GM12878 (cell line): ENCODE data around the gene TMEM167A. TPM values are rescaled to one million over a fixed set of nuclear protein-coding genes. Genes with fewer than 3 reads are reported as not detected.

Experiments used
- ATAC-seq: fragments of 200-7000 bp; cut with Tn5 transposase; 3 replicates; pipeline ENCODE4 v1.9.1; 2020; ENCODE audit warnings: mild to moderate bottlenecking, moderate library complexity
- BruUV-seq: library from RNA; stranded (reverse); fragments of 400-500 nt; replicated peaks from 2 replicates; lab custom pipeline; 2021; lab: Mats Ljungman, UMichigan
- CTCF ChIA-PET: fragments of 300-600 bp; sonication (Branson Sonifier 250); formaldehyde crosslinking; extraction: SDS; loops from one replicate; lab custom pipeline; 2021; ENCODE audit warnings: inconsistent platforms; lab: Yijun Ruan, JAX
- POLR2A ChIA-PET: fragments of 350-600 bp; formaldehyde crosslinking; extraction: SDS; loops from one replicate; lab custom pipeline; 2021; ENCODE audit warnings: inconsistent platforms; lab: Charles Lee
- RAD21 ChIA-PET: fragments of 300-600 bp; sonication (Branson Sonifier 250); formaldehyde crosslinking; loops from one replicate; lab custom pipeline; 2023; ENCODE audit warnings: antibody characterized with exemption; ENCODE audit not compliant: unreplicated experiment; lab: Charles Lee
- SMC1A ChIA-PET: fragments of 300-600 bp; sonication (Branson Sonifier 250); formaldehyde crosslinking; loops from one replicate; lab custom pipeline; 2023; ENCODE audit not compliant: unreplicated experiment, uncharacterized antibody; lab: Charles Lee
- DNase-seq: peaks from one replicate; pipeline ENCODE4 v3.0.0-alpha.2; 2011; ENCODE audit warnings: low read depth, low spot score
- FAIRE-seq: peaks from 3 replicates; lab custom pipeline; 2011; peaks lifted over from hg19 to GRCh38; lab: Jason Lieb, UNC
- H2AFZ ChIP-seq: 2 replicates; pipeline ENCODE4 v1.6.0; 2011; ENCODE audit warnings: low read depth, low read length, control low read depth; ENCODE audit not compliant: control insufficient read depth
- H3K27ac ChIP-seq: 2 replicates; pipeline ENCODE4 v1.5.1; 2011; ENCODE audit warnings: control low read depth; ENCODE audit not compliant: control insufficient read depth, insufficient read depth
- H3K27me3 ChIP-seq, 2 experiments: replicated peaks in 1 of 2; 2 replicates each; pipeline versions ENCODE4 v1.6.0 to v1.6.1; 2011; ENCODE audit warnings: low read length in 1 of 2; ENCODE audit not compliant: control insufficient read depth in 2 of 2, insufficient read depth in 2 of 2
- H3K36me3 ChIP-seq, 2 experiments: 2 replicates each; pipeline ENCODE4 v1.5.1; 2011; ENCODE audit warnings: low read length in 1 of 2; ENCODE audit not compliant: control insufficient read depth in 2 of 2, insufficient read depth in 2 of 2
- H3K4me1 ChIP-seq: 2 replicates; pipeline ENCODE4 v1.6.1; 2011; ENCODE audit warnings: mild to moderate bottlenecking, low read length, moderate library complexity, mixed read lengths; ENCODE audit not compliant: control insufficient read depth, insufficient read depth
- H3K4me2 ChIP-seq: 2 replicates; pipeline ENCODE4 v1.6.0; 2011; ENCODE audit warnings: control low read depth; ENCODE audit not compliant: control insufficient read depth, insufficient read depth
- H3K4me3 ChIP-seq: fragments of 200-600 bp; sonication (generic); 2 replicates; pipeline ENCODE4 v1.5.1; 2016
- H3K79me2 ChIP-seq: 2 replicates; pipeline ENCODE4 v1.6.0; 2011; ENCODE audit warnings: low read length; ENCODE audit not compliant: control insufficient read depth, insufficient read depth
- H3K9ac ChIP-seq: 2 replicates; pipeline ENCODE4 v1.8.0; 2011; ENCODE audit warnings: low read length, control low read depth, mixed read lengths; ENCODE audit not compliant: control insufficient read depth, insufficient read depth
- H3K9me3 ChIP-seq: replicated peaks from 3 replicates; pipeline ENCODE4 v1.5.1; 2011; ENCODE audit warnings: mild to moderate bottlenecking, low read length; ENCODE audit not compliant: control insufficient read depth, insufficient read depth
- H4K20me1 ChIP-seq: 2 replicates; pipeline ENCODE4 v1.6.0; 2011; ENCODE audit not compliant: control insufficient read depth, insufficient read depth
- CHD2 ChIP-seq: IDR thresholded peaks from 2 replicates; pipeline ENCODE4 v1.6.1; 2011; ENCODE audit warnings: low read depth, low read length, improper control_type of control experiment, borderline replicate concordance
- CREM ChIP-seq: IDR thresholded peaks from 2 replicates; pipeline ENCODE4 v1.6.1; 2014; ENCODE audit warnings: antibody characterized with exemption, low read depth
- EGR1 ChIP-seq, 2 experiments: IDR thresholded peaks; 1 replicate in 1 of 2; 2 replicates in 1 of 2; pipeline ENCODE4 v1.6.1; 2011 to 2012; ENCODE audit warnings: low read depth in 2 of 2, low read length in 2 of 2, borderline replicate concordance in 1 of 2, mild to moderate bottlenecking in 1 of 2, moderate library complexity in 1 of 2
- IKZF2 ChIP-seq, 2 experiments: fragments of 450-650 bp; IDR thresholded peaks; 2 replicates each; pipeline ENCODE4 v1.6.1; 2017; ENCODE audit warnings: mild to moderate bottlenecking in 2 of 2, moderate library complexity in 2 of 2
- SUPT20H ChIP-seq: IDR thresholded peaks from 2 replicates; pipeline ENCODE4 v1.6.1; 2011; ENCODE audit warnings: low read depth, mild to moderate bottlenecking, low read length, moderate library complexity, borderline replicate concordance; ENCODE audit not compliant: control insufficient read depth
- WGBS: methylation state at CpG from one replicate; pipeline ENCODE4 v1.1.6; 2016; ENCODE audit warnings: low lambda C conversion rate; ENCODE audit not compliant: insufficient replicate concordance, insufficient coverage; ENCODE audit errors: missing lambda C conversion rate; 5-methylcytosine and 5-hydroxymethylcytosine counted together
- in situ Hi-C: fragments of 300-500 bp; cut with MboI; formaldehyde crosslinking; loops from 9 replicates; pipeline ENCODE4 v1.14.3; 2018; ENCODE audit warnings: mixed read lengths
- intact Hi-C: fragments of 100-400 bp; cut with micrococcal nuclease; formaldehyde crosslinking; loops from one replicate; pipeline ENCODE4 v1.14.2; 2022; ENCODE audit not compliant: unreplicated experiment
- polyA plus RNA-seq, 11 experiments: library from polyadenylated mRNA; depleted of rRNA in 4 of 11; unstranded in 6 of 11; stranded (reverse) in 5 of 11; fragments of >200 nt; fragmentation: Nextera tagmentation in 4 of 11; fragmentation: Illumina TruSeq in 1 of 11; extraction: Ambion mirVana in 4 of 11; extraction: Trizol in 1 of 11; gene quantifications; 1 replicate in 1 of 11; 2 replicates in 10 of 11; pipeline versions ENCODE4 v1.2.1 to v1.2.3, GENCODE V29; 2011 to 2016; ENCODE audit warnings: inconsistent platforms in 2 of 11, missing spikeins in 2 of 11, low read depth in 1 of 11
- total RNA-seq, 4 experiments: library from RNA; depleted of rRNA in 3 of 4; stranded (reverse); fragments of >200 nt in 3 of 4; fragmentation: Illumina TruSeq in 1 of 4; extraction: Trizol in 1 of 4; gene quantifications; 2 replicates each; pipeline versions ENCODE4 v1.2.1 to v1.2.3, GENCODE V29; 2013 to 2021
- TF ChIP-seq, protein P1 (sequence below): IDR thresholded peaks from 2 replicates; pipeline ENCODE4 v1.6.1; 2011; ENCODE audit warnings: borderline replicate concordance, low read depth, mild to moderate bottlenecking, moderate library complexity, mixed read lengths, low read length; ENCODE audit not compliant: insufficient read depth; ENCODE audit errors: extremely low read length
- TF ChIP-seq, protein P2 (sequence below): IDR thresholded peaks from 2 replicates; pipeline ENCODE4 v1.6.1; 2011; ENCODE audit warnings: low read depth, mild to moderate bottlenecking, low read length, moderate library complexity, borderline replicate concordance; ENCODE audit errors: extremely low read depth
- TF ChIP-seq, protein P3 (sequence below): fragments of 450-650 bp; IDR thresholded peaks from 2 replicates; pipeline ENCODE4 v1.6.1; 2017; ENCODE audit warnings: low read depth, mild to moderate bottlenecking, moderate library complexity

TMEM167A gene
- total and polyA plus RNA-seq, 10 of the 15 experiments (the other 5 are each of a cell fraction or from before 2014, with no cell fraction given), result 29.5 to 363 (median 85.6) TPM

DNA sequence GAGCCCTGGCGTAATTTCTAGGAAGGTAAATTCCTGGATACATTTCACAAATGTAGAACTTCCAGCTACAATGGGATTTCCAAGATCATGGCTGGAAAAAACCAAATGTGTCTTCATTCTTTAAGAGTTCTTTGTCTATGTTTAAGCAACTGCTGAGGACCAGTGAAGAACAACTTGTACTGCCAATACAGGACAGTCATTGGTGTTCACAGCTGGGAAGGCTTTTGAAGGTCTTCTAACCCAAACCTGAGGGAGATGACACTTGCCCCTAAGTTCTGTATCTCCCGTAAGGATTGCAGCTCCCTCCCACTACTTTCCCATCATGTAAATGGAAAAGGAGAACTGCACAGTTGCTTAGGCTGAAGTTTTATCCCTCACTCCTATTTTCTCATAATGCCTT lies 28.4 kb downstream of the TMEM167A start:
- no peak overlapping the region for H3K27ac ChIP-seq
- intact Hi-C loops (no loop called here), in situ Hi-C loops (no loop called here)
- TF ChIP-seq CHD2 (no peak), IKZF2 (IDR thresholded peaks at IDR 0.05) (no peak), EGR1 (IDR thresholded peaks at IDR 0.05; ENCODE audit: borderline replicate concordance in 1 of 2, low read depth in 2 of 2, low read length in 2 of 2) (no peak), SUPT20H (no peak), CREM (no peak)
- TF ChIP-seq, protein P1, sequence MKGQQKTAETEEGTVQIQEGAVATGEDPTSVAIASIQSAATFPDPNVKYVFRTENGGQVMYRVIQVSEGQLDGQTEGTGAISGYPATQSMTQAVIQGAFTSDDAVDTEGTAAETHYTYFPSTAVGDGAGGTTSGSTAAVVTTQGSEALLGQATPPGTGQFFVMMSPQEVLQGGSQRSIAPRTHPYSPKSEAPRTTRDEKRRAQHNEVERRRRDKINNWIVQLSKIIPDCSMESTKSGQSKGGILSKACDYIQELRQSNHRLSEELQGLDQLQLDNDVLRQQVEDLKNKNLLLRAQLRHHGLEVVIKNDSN, result no peak
- TF ChIP-seq, protein P2, sequence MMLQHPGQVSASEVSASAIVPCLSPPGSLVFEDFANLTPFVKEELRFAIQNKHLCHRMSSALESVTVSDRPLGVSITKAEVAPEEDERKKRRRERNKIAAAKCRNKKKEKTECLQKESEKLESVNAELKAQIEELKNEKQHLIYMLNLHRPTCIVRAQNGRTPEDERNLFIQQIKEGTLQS, result no peak
- TF ChIP-seq, protein P3, sequence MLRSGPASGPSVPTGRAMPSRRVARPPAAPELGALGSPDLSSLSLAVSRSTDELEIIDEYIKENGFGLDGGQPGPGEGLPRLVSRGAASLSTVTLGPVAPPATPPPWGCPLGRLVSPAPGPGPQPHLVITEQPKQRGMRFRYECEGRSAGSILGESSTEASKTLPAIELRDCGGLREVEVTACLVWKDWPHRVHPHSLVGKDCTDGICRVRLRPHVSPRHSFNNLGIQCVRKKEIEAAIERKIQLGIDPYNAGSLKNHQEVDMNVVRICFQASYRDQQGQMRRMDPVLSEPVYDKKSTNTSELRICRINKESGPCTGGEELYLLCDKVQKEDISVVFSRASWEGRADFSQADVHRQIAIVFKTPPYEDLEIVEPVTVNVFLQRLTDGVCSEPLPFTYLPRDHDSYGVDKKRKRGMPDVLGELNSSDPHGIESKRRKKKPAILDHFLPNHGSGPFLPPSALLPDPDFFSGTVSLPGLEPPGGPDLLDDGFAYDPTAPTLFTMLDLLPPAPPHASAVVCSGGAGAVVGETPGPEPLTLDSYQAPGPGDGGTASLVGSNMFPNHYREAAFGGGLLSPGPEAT, result no peak
- WGBS, result 100% methylated on average over 2 of the region's 2 CpGs
- ChIA-PET POLR2A (interaction anchor here (2.2 kb wide), 1 partner anchor 22 kb away, joined by 4 read pairs; no protein-coding TSS in a partner anchor), RAD21 (no interaction called here), CTCF (no interaction called here), SMC1A (interaction anchor here (0.8 to 2.4 kb wide), 5 partner anchors 11 to 382 kb away, joined by 3 to 7 read pairs (median 3); no protein-coding TSS in a partner anchor)
- H4K20me1 ChIP-seq, result no peaks in the 10 kb centered on the region
- DNase-seq (no peak), ATAC-seq (no peak), FAIRE-seq (no peak)
- peaks cover 0 to 6% of the 10 kb centered on the region in 2 experiments; a peak in 1 of 4 replicates for H3K36me3 ChIP-seq
- H3K4me2 ChIP-seq, result no peak overlapping the region
- no peak overlapping the region for H3K9ac ChIP-seq
- H3K4me3 ChIP-seq, result no peak overlapping the region
- H2AFZ ChIP-seq, result no peak overlapping the region
- H3K4me1 ChIP-seq, result no peaks in the 10 kb centered on the region
- H3K9me3 ChIP-seq, result no peaks in the 10 kb centered on the region
- no TSS peak for BruUV-seq
- H3K27me3 ChIP-seq, result no peaks in the 10 kb centered on the region
- H3K79me2 ChIP-seq, result no peaks in the 10 kb centered on the region
